ENCODE measurements around the gene SMURF2. TPM values are rescaled to one million over a fixed set of nuclear protein-coding genes. Genes with fewer than 3 reads are reported as not detected.

The SMURF2 gene
- total RNA-seq, 1 experiment from 2014 or later = 35.3 TPM

DNA sequence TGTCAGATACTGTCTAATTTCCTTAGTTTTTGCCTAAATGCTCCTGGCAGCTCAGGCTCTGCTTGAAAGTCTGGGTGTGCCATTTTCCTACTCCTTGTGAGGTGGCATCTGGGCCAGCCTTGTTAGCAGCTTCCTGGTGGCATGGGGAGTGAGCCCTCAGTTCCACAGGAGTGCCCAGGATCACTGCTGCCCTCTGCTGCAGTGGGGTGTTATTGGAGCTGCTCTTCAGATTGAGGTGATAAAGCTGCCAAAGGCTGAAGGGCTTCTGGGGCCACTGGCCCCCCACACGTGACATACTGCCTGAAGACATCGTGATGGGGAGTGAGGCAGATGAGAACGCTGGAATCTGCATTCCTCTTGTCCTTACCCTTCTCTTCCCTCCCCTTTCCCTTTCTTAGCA is 127.9 kb downstream of the SMURF2 start:
- TF ChIP-seq CTCF (conservative IDR thresholded peaks at IDR 0.05) = no peak
- Histone ChIP-seq H3K4ac (ENCODE audit: low read depth, low read length) (no peak overlapping the region), H3K56ac (ENCODE audit: insufficient read length, low read depth, low read length) (no peak overlapping the region), H3K27ac (ENCODE audit: insufficient read length, low read depth, low read length) (no peak overlapping the region), H4K91ac (ENCODE audit: insufficient read length, low read depth, low read length) (no peak overlapping the region), H3K14ac (ENCODE audit: insufficient read depth, low read length) (no peak overlapping the region), H3K23me2 (ENCODE audit: insufficient read length, low read depth, low read length, poor library complexity, severe bottlenecking) (no peaks in the 10 kb centered on the region), H2BK120ac (ENCODE audit: low read depth, low read length, poor library complexity, severe bottlenecking) (no peak overlapping the region), H3K9me3 (ENCODE audit: control insufficient read depth, low read depth, low read length) (no peaks in the 10 kb centered on the region), H3K27me3 (ENCODE audit: insufficient read depth, low read length) (no peaks in the 10 kb centered on the region), H3K79me1 (ENCODE audit: insufficient read depth, low read depth, low read length, poor library complexity, severe bottlenecking) (no peaks in the 10 kb centered on the region), H3K18ac (ENCODE audit: insufficient read length, low read depth, low read length) (no peak overlapping the region), H4K20me1 (ENCODE audit: control insufficient read depth, insufficient read depth, insufficient read length) (no peaks in the 10 kb centered on the region), H2BK15ac (ENCODE audit: low read depth, low read length) (no peak overlapping the region), H3K23ac (ENCODE audit: insufficient read length, low read depth, low read length) (no peak overlapping the region), H3K4me1 (ENCODE audit: insufficient read depth, low read length) (no peaks in the 10 kb centered on the region), H3T11ph (ENCODE audit: low read length) (no peak overlapping the region), H2BK20ac (ENCODE audit: low read depth, low read length, poor library complexity, severe bottlenecking) (no peak overlapping the region), H2AFZ (ENCODE audit: low read length) (no peak overlapping the region), H2BK12ac (ENCODE audit: insufficient read length, low read depth, low read length) (no peak overlapping the region), H3K9ac (ENCODE audit: extremely low read depth, insufficient read length, low read length) (no peak overlapping the region), H4K8ac (replicated peaks; ENCODE audit: insufficient read length, low read depth, low read length) (no peak overlapping the region), H3K79me2 (ENCODE audit: insufficient read depth, low read length) (no peaks in the 10 kb centered on the region), H2BK5ac (ENCODE audit: insufficient read length, low read length) (no peak overlapping the region), H2AK5ac (ENCODE audit: insufficient read length, low read length) (no peak overlapping the region), H4K5ac (ENCODE audit: insufficient read length, low read depth, low read length) (no peak overlapping the region), H3K4me2 (ENCODE audit: insufficient read depth, insufficient read length, low read length) (no peak overlapping the region)
- no peaks in the 10 kb centered on the region for H3K9me3 Mint-ChIP-seq
- WGBS (ENCODE audit: extremely low coverage, insufficient read length, low lambda C conversion rate) = no CpG with 5 or more reads among the region's 3 CpGs
- H3K4me3 Mint-ChIP-seq = no peak overlapping the region
- H3K4me1 Mint-ChIP-seq = no peaks in the 10 kb centered on the region
- peaks cover 35 to 93% (median 74%) of the 10 kb centered on the region in 3 experiments for H3K36me3 Mint-ChIP-seq (ENCODE audit: insufficient read depth in 1 of 3, low read depth in 3 of 3)
- DNase-seq = no peak
- no peaks in the 10 kb centered on the region for H3K27me3 Mint-ChIP-seq (ENCODE audit: low read depth)
- no peak overlapping the region; a peak in 1 of 7 replicates for H3K27ac Mint-ChIP-seq
